Tibial artery (tissue), 4 donors: Measurements from ENCODE around the gene TBC1D7.

Experiments used
- DNase-seq, 2 donors: peaks; one replicate each; pipeline ENCODE4 v3.0.0-alpha.2; 2019
- H3K27ac ChIP-seq, 2 donors: fragments of 200-600 bp; sonication (generic) in 1 of 2; 1 replicate in 1 of 2; 2 replicates in 1 of 2; pipeline ENCODE4 v1.5.1; 2018 to 2019; ENCODE audit warnings: mild to moderate bottlenecking in 1 of 2
- H3K27me3 ChIP-seq, 2 donors: fragments of 200-600 bp; sonication (generic) in 1 of 2; one replicate each; pipeline versions ENCODE4 v1.5.1 to v1.6.0; 2016 to 2019
- H3K36me3 ChIP-seq, 3 donors: fragments of 200-600 bp; sonication (generic) in 2 of 3; one replicate each; pipeline ENCODE4 v1.5.1; 2016 to 2019; ENCODE audit warnings: mild to moderate bottlenecking in 2 of 3
- H3K4me1 ChIP-seq, 4 donors: fragments of 200-600 bp; sonication (generic) in 2 of 4; 1 replicate in 3 of 4; 2 replicates in 1 of 4; pipeline ENCODE4 v1.5.1; 2016 to 2019
- H3K4me3 ChIP-seq, 2 donors: fragments of 200-600 bp; sonication (generic) in 1 of 2; 1 replicate in 1 of 2; 2 replicates in 1 of 2; pipeline ENCODE4 v1.5.1; 2018 to 2019; ENCODE audit warnings: mild to moderate bottlenecking in 2 of 2
- H3K9me3 ChIP-seq, 3 donors: fragments of 200-600 bp; sonication (generic) in 1 of 3; one replicate each; pipeline ENCODE4 v1.5.1; 2016 to 2019
- intact Hi-C: fragments of 100-400 bp; cut with DNase I; formaldehyde crosslinking; loops from one replicate; pipeline ENCODE4 v1.15.0; 2023; ENCODE audit warnings: low total_unique reads
- TF ChIP-seq, protein P1 (sequence below), 2 experiments: fragments of 200-600 bp in 1 of 2; fragments of 450-650 bp in 1 of 2; IDR thresholded peaks; one replicate each; pipeline ENCODE4 v1.5.1; 2017 to 2019; ENCODE audit warnings: antibody characterized with exemption in 2 of 2, mild to moderate bottlenecking in 1 of 2, moderate library complexity in 1 of 2

The TBC1D7 gene

DNA sequence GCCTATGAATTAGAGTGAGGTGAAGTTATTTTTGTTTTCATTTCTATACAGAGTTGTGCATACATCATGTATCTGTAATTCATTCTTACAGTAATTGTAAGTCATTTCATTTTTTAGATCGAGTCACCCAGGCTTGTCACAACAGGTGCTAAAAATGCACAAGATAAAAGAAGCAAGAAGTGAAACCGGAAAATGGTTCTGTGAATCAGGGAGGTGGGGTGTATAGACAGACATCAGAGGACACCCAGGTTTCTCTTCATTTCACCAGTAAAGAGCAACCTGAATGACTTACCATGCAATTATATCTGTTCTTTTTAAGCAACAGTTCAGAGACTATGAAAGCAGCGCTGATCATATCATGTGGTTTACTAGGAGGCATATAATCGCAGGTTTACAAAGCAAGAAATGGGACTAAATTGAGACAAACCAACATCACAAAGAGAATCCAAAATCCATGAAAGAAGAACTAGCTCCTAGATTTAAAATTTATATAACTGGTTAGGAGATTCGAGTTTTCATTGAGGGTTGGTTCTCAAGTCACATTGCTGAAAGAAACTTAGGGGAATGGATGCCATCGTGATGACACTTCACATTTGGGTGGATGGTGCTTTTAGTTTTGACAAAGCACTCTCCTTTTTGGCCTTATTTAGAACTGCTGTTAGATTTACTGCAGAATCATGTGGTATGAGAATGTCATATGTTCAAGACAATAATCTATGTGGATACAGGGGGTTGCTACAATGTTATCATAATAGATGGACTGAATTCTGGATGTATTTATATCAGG, 27.9 kb upstream of the TBC1D7 start:
- intact Hi-C loops = no loop called here
- H3K27me3 ChIP-seq = no peaks in the 10 kb centered on the region
- H3K36me3 ChIP-seq = peaks cover 0 to 5% (median 0%) of the 10 kb centered on the region in 3 donors
- H3K4me3 ChIP-seq = no peak overlapping the region
- peaks cover 0 to 23% (median 8%) of the 10 kb centered on the region in 4 donors for H3K4me1 ChIP-seq
- TF ChIP-seq, protein P1, sequence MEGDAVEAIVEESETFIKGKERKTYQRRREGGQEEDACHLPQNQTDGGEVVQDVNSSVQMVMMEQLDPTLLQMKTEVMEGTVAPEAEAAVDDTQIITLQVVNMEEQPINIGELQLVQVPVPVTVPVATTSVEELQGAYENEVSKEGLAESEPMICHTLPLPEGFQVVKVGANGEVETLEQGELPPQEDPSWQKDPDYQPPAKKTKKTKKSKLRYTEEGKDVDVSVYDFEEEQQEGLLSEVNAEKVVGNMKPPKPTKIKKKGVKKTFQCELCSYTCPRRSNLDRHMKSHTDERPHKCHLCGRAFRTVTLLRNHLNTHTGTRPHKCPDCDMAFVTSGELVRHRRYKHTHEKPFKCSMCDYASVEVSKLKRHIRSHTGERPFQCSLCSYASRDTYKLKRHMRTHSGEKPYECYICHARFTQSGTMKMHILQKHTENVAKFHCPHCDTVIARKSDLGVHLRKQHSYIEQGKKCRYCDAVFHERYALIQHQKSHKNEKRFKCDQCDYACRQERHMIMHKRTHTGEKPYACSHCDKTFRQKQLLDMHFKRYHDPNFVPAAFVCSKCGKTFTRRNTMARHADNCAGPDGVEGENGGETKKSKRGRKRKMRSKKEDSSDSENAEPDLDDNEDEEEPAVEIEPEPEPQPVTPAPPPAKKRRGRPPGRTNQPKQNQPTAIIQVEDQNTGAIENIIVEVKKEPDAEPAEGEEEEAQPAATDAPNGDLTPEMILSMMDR (IDR thresholded peaks at IDR 0.05) = no peak
- H3K9me3 ChIP-seq = no peaks in the 10 kb centered on the region
- DNase-seq = no peak
- no peak overlapping the region for H3K27ac ChIP-seq

DNA sequence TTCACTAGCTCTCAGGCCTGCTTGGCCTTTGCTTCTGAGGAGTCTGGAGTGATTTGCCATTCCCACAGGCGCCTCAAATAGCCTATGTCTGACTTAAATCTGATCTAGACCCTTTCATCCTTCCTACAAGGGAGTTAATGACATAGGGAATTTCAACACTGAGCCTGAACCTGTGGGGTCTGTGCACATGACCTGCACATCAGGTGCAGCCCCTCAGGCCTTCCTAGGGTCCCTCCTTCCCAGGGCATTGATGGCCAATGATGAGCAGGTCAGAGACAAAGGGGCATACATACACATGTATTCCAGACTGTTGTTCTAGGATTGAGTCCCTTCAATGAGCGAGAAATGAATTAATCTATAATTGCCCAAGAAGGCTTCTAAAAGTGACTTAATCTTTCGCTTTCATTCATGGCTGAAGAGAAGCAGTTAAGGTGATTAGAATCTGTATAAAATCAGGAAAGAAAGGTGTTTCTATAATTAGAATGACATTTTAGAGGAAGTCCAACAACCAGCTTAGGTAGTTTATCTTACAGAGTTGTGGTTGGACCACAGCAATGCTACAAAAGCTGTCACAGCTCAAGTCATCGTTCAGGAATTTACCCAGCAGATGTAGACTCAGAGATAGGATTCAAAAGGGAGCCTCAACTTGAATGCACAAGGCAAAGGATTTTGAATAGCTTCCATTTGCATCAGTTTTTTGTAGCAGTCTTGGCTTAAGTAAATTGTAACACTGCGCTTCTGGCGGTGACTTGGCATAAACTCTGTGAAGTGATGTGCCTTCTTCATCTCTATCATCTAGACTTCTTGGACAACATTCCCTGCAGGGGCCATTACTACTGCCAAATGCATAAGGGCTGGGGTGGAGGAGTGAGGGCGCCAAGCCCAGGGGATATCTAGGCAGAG, 27.0 kb upstream of the TBC1D7 start:
- peaks cover 0 to 5% (median 0%) of the 10 kb centered on the region in 3 donors for H3K36me3 ChIP-seq
- TF ChIP-seq, protein P1 (IDR thresholded peaks at IDR 0.05) = no peak
- no peaks in the 10 kb centered on the region for H3K27me3 ChIP-seq
- no peak overlapping the region for H3K4me3 ChIP-seq
- intact Hi-C loops = no loop called here
- no peaks in the 10 kb centered on the region for H3K9me3 ChIP-seq
- peaks cover 0 to 21% (median 8%) of the 10 kb centered on the region in 4 donors for H3K4me1 ChIP-seq
- no peak overlapping the region for H3K27ac ChIP-seq
- DNase-seq = no peak

DNA sequence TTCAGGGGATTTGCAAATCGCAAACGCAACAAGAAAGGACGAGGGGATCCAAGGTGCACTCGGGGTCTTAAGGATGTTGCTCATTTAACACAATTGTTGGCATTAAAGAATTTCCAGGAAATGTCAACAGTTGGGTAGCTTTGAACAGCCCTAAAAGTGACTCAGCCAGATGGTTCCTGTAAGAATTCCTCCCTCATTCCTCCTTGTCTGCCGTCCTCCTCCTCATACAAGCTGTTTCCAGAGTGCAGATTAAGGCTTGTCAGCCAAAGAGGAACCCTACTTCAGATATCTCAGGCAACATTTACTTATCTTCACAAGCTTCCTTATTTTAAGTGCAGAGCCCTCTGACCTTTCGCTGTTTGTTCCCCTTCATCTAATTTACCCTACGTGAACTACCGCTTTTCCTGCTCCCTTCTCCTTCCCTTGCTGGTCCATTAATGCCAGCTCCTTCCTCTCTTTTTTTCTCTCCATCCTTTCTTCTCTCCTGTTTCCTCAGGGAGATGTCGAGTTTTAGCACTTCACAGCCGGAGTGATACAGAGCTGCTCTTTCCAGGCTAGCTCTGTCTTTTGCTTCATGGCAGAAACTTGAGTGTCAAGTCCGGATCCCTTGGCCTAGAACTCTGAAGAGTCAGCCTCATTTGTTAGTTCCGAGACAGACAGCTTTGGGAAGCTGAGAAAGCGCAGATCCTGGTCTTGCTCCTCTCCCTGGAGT, 26.1 kb upstream of the TBC1D7 start:
- no peaks in the 10 kb centered on the region for H3K27me3 ChIP-seq
- H3K36me3 ChIP-seq = peaks cover 0 to 5% (median 0%) of the 10 kb centered on the region in 3 donors
- H3K4me1 ChIP-seq = peaks cover 0 to 28% (median 8%) of the 10 kb centered on the region in 4 donors
- H3K27ac ChIP-seq = no peak overlapping the region
- DNase-seq = no peak
- intact Hi-C loops = no loop called here
- no peaks in the 10 kb centered on the region for H3K9me3 ChIP-seq
- no peak overlapping the region for H3K4me3 ChIP-seq
- TF ChIP-seq, protein P1 (IDR thresholded peaks at IDR 0.05) = no peak

DNA sequence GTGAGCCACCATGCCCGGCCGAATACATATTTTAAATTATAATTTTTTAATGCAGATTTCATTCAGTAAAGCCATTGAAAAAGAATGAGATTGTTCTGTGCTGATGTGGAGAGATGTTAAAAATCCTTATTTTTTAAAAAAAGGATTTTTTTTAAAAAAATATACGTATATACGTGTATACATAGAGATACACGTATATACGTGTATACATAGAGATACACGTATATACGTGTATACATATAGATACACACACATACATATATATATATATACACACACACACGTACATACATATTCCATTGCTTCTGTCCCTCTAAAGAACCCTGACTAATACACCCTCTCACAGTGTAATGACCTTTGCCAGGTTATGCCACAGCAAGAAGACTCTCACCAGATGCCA, 23.8 kb upstream of the TBC1D7 start:
- no peak overlapping the region for H3K4me3 ChIP-seq
- no peak for DNase-seq
- no peaks in the 10 kb centered on the region for H3K27me3 ChIP-seq
- no peaks in the 10 kb centered on the region for H3K9me3 ChIP-seq
- no peaks in the 10 kb centered on the region for H3K36me3 ChIP-seq
- H3K4me1 ChIP-seq = peaks cover 0 to 28% (median 8%) of the 10 kb centered on the region in 4 donors
- intact Hi-C loops = no loop called here
- H3K27ac ChIP-seq = no peak overlapping the region
- TF ChIP-seq, protein P1 (IDR thresholded peaks at IDR 0.05) = no peak

DNA sequence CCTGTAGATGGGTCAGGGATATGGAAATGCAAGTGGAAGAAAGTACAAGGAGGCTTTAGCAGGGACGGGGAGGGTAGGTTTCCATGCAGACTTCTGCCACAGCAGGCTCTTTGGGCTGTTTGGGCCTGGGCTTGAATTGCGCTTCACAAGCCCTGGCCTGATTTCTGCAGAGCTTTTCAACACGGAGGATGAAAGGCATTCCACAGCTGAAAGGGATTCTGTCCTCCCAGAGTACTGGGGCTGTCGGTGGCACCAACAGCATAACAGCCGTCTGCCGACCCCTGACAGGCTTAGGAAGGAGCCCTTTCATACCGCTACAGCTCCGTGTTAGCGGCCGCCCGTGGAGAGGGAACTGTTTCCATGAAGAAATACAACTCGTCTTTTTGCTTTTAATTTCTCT, 22.9 kb upstream of the TBC1D7 start:
- intact Hi-C loops = no loop called here
- Histone ChIP-seq H3K27ac (no peak overlapping the region), H3K4me3 (no peak overlapping the region), H3K36me3 (no peaks in the 10 kb centered on the region), H3K27me3 (no peaks in the 10 kb centered on the region), H3K4me1 (peaks cover 0 to 28% (median 8%) of the 10 kb centered on the region in 4 donors), H3K9me3 (no peaks in the 10 kb centered on the region)
- no peak for DNase-seq
- TF ChIP-seq, protein P1 (IDR thresholded peaks at IDR 0.05) = no peak
